ENCODE measurements around the gene RAD51B. TPM values are rescaled to one million over a fixed set of nuclear protein-coding genes. Genes with fewer than 3 reads are reported as not detected.

RAD51B gene
- total RNA-seq, 1 experiment from 2014 or later, result 23.3 TPM

GRCh38 chr14:68508581-68508980, 689.0 kb downstream of the RAD51B start:
- POLR2A ChIA-PET (ENCODE audit: low non-redundant PET), result no interaction called here
- TF ChIP-seq, protein P1, sequence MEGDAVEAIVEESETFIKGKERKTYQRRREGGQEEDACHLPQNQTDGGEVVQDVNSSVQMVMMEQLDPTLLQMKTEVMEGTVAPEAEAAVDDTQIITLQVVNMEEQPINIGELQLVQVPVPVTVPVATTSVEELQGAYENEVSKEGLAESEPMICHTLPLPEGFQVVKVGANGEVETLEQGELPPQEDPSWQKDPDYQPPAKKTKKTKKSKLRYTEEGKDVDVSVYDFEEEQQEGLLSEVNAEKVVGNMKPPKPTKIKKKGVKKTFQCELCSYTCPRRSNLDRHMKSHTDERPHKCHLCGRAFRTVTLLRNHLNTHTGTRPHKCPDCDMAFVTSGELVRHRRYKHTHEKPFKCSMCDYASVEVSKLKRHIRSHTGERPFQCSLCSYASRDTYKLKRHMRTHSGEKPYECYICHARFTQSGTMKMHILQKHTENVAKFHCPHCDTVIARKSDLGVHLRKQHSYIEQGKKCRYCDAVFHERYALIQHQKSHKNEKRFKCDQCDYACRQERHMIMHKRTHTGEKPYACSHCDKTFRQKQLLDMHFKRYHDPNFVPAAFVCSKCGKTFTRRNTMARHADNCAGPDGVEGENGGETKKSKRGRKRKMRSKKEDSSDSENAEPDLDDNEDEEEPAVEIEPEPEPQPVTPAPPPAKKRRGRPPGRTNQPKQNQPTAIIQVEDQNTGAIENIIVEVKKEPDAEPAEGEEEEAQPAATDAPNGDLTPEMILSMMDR (conservative IDR thresholded peaks at IDR 0.05; ENCODE audit: low read depth, low read length), result no peak
- TF ChIP-seq EZH2 (IDR thresholded peaks at IDR 0.05; ENCODE audit: borderline replicate concordance, low read depth, low read length, poor library complexity, severe bottlenecking), result no peak
- no TSS peak for BruUV-seq (replicated peaks)
- no peak for DNase-seq (ENCODE audit: low spot score)
- intact Hi-C loops (cut with micrococcal nuclease; ENCODE audit: unreplicated experiment), result no loop called here
- Histone ChIP-seq H3K4me1 (ENCODE audit: insufficient read depth, low read length, poor library complexity, severe bottlenecking) (peaks cover 18% of the 10 kb centered on the region), H3K27me3 (replicated peaks; ENCODE audit: insufficient read depth, low read depth, low read length, poor library complexity) (no peaks in the 10 kb centered on the region), H3K9me3 (ENCODE audit: low read depth, low read length, poor library complexity, severe bottlenecking) (no peaks in the 10 kb centered on the region), H3K27ac (ENCODE audit: low read depth, low read length, poor library complexity, severe bottlenecking) (no peak overlapping the region), H3K36me3 (ENCODE audit: insufficient read depth, low read length, poor library complexity, severe bottlenecking) (no peaks in the 10 kb centered on the region), H3K4me3 (ENCODE audit: low read depth, low read length, poor library complexity, severe bottlenecking) (no peak overlapping the region)
- CTCF ChIA-PET, result no interaction called here

DNA sequence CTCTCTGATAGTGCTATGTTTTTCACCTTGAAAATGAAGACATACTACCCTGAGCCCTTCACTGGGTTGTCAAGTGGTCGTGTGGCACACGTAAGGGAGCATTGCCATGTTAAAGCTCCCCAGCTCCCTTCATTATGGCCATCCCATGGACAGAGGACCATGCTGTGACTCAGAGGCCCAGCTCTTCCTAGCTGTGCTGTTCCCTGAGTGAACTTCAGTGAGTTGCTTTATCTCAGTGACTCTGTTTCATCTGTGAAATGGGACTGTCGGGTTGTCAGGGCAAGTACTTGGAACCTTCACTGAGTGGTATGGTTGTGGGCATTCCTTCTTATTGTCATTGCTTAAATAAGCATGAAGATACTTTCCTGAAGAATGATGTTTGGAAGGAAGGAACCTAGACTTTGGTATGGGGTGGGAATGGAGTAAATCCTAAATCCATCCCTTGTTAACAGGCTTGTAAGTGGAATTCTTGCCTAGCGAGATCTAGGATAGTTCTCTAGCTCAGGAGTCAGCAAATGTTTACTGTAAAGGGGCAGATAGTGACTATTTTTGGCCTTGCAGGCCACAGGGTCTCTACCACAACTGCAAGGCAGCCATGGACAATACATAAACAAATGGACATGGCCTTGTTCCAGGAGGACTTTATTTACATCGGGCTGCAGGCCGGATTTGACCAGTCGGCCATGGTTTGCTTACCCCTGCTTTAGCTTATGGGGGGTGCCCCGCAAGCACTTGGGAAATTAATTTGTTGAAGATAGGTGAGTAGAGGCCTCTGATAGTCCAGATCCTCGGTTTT, 689.8 kb downstream of the RAD51B start:
- intact Hi-C loops (cut with micrococcal nuclease; ENCODE audit: unreplicated experiment), result no loop called here
- POLR2A ChIA-PET (ENCODE audit: low non-redundant PET), result no interaction called here
- CTCF ChIA-PET, result no interaction called here
- H3K4me3 ChIP-seq (ENCODE audit: low read depth, low read length, poor library complexity, severe bottlenecking), result no peak overlapping the region
- peaks cover 18% of the 10 kb centered on the region for H3K4me1 ChIP-seq (ENCODE audit: insufficient read depth, low read length, poor library complexity, severe bottlenecking)
- TF ChIP-seq, protein P1 (conservative IDR thresholded peaks at IDR 0.05; ENCODE audit: low read depth, low read length), result no peak
- no peak for TF ChIP-seq EZH2 (IDR thresholded peaks at IDR 0.05; ENCODE audit: borderline replicate concordance, low read depth, low read length, poor library complexity, severe bottlenecking)
- no peak for DNase-seq (ENCODE audit: low spot score)
- H3K27me3 ChIP-seq (replicated peaks; ENCODE audit: insufficient read depth, low read depth, low read length, poor library complexity), result no peaks in the 10 kb centered on the region
- no peaks in the 10 kb centered on the region for H3K36me3 ChIP-seq (ENCODE audit: insufficient read depth, low read length, poor library complexity, severe bottlenecking)
- no peak overlapping the region for H3K27ac ChIP-seq (ENCODE audit: low read depth, low read length, poor library complexity, severe bottlenecking)
- no TSS peak for BruUV-seq (replicated peaks)
- H3K9me3 ChIP-seq (ENCODE audit: low read depth, low read length, poor library complexity, severe bottlenecking), result no peaks in the 10 kb centered on the region

DNA sequence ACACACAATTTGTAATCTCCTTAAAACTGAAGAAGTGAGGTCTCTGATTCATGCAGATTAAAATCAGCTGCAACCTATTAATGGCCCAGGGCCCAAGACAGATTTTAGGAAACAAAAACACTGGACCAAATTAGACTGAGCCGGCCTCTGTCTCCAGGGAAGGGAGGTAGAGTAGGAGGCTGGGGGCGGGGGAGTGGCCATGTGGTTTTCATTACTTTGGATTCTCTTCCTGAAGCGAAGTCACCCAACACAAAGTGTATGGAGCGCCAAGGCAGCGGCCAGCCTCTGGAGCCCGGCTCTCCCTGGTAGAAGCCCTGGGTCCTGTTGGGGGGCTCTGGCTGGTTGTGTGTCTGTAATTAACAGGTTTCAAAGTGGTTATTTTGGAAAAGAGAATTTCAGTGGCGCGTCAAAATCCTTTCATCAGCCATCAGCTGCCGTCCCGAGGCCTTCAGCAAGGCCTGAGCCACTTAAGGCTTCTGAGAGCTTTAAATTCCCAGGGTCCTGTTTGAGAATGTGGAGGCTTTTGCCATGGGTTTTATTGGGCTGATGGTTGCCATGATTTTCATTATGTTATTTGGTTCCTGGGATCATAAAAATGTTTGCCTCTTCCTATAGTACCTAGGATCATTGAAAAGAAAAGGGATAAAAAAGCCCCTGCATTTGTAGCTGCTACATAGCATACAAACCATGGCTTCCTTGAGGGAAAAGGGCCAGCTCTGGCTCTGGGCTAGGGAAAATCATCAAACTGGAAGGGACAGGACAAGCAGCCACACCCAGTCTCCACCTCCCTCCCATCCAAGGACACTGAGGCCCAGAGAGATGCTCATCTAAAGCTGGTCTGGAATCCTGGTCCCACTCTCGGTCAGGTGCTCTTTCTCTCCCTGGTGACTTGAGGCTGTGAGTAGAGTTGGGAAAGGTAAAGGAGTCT, 690.9 kb downstream of the RAD51B start:
- H3K4me1 ChIP-seq (ENCODE audit: insufficient read depth, low read length, poor library complexity, severe bottlenecking), result peaks cover 18% of the 10 kb centered on the region
- TF ChIP-seq EZH2 (IDR thresholded peaks at IDR 0.05; ENCODE audit: borderline replicate concordance, low read depth, low read length, poor library complexity, severe bottlenecking), result no peak
- TF ChIP-seq, protein P1 (conservative IDR thresholded peaks at IDR 0.05; ENCODE audit: low read depth, low read length), result no peak
- no peaks in the 10 kb centered on the region for H3K36me3 ChIP-seq (ENCODE audit: insufficient read depth, low read length, poor library complexity, severe bottlenecking)
- BruUV-seq (replicated peaks), result no TSS peak
- ChIA-PET CTCF (no interaction called here), POLR2A (ENCODE audit: low non-redundant PET) (no interaction called here)
- intact Hi-C loops (cut with micrococcal nuclease; ENCODE audit: unreplicated experiment), result no loop called here
- H3K4me3 ChIP-seq (ENCODE audit: low read depth, low read length, poor library complexity, severe bottlenecking), result no peak overlapping the region
- peak; percentile 54 for DNase-seq (ENCODE audit: low spot score)
- H3K9me3 ChIP-seq (ENCODE audit: low read depth, low read length, poor library complexity, severe bottlenecking), result no peaks in the 10 kb centered on the region
- H3K27me3 ChIP-seq (replicated peaks; ENCODE audit: insufficient read depth, low read depth, low read length, poor library complexity), result no peaks in the 10 kb centered on the region
- no peak overlapping the region for H3K27ac ChIP-seq (ENCODE audit: low read depth, low read length, poor library complexity, severe bottlenecking)

All from A673 (cell line).